ENCODE results near the gene IL4I1. TPM values are rescaled to one million over a fixed set of nuclear protein-coding genes. Genes with fewer than 3 reads are reported as not detected.

The IL4I1 gene
- total and polyA plus RNA-seq, 4 donors, result 3.6 to 21.2 (median 3.8) TPM

GRCh38 chr19:49863254-49863934 lies 33.3 kb downstream of the IL4I1 start:
- Histone ChIP-seq H3K4me3 (no peak overlapping the region), H3K27me3 (ENCODE audit: control insufficient read depth in 3 of 3, insufficient read depth in 3 of 3, low read length in 2 of 3) (no peaks in the 10 kb centered on the region), H3K9me3 (ENCODE audit: control insufficient read depth in 4 of 4, insufficient read depth in 3 of 4, low read length in 3 of 4) (no peaks in the 10 kb centered on the region), H3K4me1 (ENCODE audit: control insufficient read depth in 5 of 5, insufficient read depth in 5 of 5, low read length in 5 of 5) (peaks cover 3 to 32% (median 9%) of the 10 kb centered on the region in 5 donors), H3K9ac (ENCODE audit: insufficient read depth in 1 of 2, low read length in 2 of 2) (no peak overlapping the region), H3K27ac (ENCODE audit: low read depth in 1 of 2, low read length in 1 of 2) (no peak overlapping the region), H3K36me3 (ENCODE audit: control insufficient read depth in 4 of 4, insufficient read depth in 4 of 4, low read length in 4 of 4) (peaks cover 0 to 57% (median 22%) of the 10 kb centered on the region in 4 donors)
- DNase-seq (no peak), ATAC-seq (ENCODE audit: insufficient read depth, low FRiP score) (no peak)
- TF ChIP-seq CTCF (IDR thresholded peaks at IDR 0.05; ENCODE audit: control extremely low read depth, extremely low read depth), result no peak
- 93 to 94% methylated on average over 23 to 24 of the region's 24 CpGs for WGBS, 2 donors

- peaks cover 0 to 64% (median 27%) of the 10 kb centered on the region in 4 donors for H3K36me3 ChIP-seq (ENCODE audit: control insufficient read depth in 4 of 4, insufficient read depth in 4 of 4, low read length in 4 of 4)
- peaks cover 3 to 29% (median 9%) of the 10 kb centered on the region in 5 donors for H3K4me1 ChIP-seq (ENCODE audit: control insufficient read depth in 5 of 5, insufficient read depth in 5 of 5, low read length in 5 of 5)
- ATAC-seq (ENCODE audit: insufficient read depth, low FRiP score), result no peak
- TF ChIP-seq CTCF (IDR thresholded peaks at IDR 0.05; ENCODE audit: control extremely low read depth, extremely low read depth), result no peak
- WGBS, 2 donors, result 82 to 84% methylated on average over 43 to 49 of the region's 49 CpGs
- no peak overlapping the region for H3K4me3 ChIP-seq
- H3K9ac ChIP-seq (ENCODE audit: insufficient read depth in 1 of 2, low read length in 2 of 2), result no peak overlapping the region
- H3K27ac ChIP-seq (ENCODE audit: low read depth in 1 of 2, low read length in 1 of 2), result no peak overlapping the region
- no peak for DNase-seq
- no peaks in the 10 kb centered on the region for H3K9me3 ChIP-seq (ENCODE audit: control insufficient read depth in 4 of 4, insufficient read depth in 3 of 4, low read length in 3 of 4)
- H3K27me3 ChIP-seq (ENCODE audit: control insufficient read depth in 3 of 3, insufficient read depth in 3 of 3, low read length in 2 of 3), result no peaks in the 10 kb centered on the region
Measured at GRCh38 chr19:49862391-49863253, 34.1 kb downstream of the IL4I1 start.

GRCh38 chr19:49861541-49862378 lies 34.9 kb downstream of the IL4I1 start:
- Histone ChIP-seq H3K27me3 (ENCODE audit: control insufficient read depth in 3 of 3, insufficient read depth in 3 of 3, low read length in 2 of 3) (no peaks in the 10 kb centered on the region), H3K9ac (ENCODE audit: insufficient read depth in 1 of 2, low read length in 2 of 2) (no peak overlapping the region), H3K4me1 (ENCODE audit: control insufficient read depth in 5 of 5, insufficient read depth in 5 of 5, low read length in 5 of 5) (peaks cover 3 to 27% (median 9%) of the 10 kb centered on the region in 5 donors), H3K27ac (ENCODE audit: low read depth in 1 of 2, low read length in 1 of 2) (no peak overlapping the region), H3K36me3 (ENCODE audit: control insufficient read depth in 4 of 4, insufficient read depth in 4 of 4, low read length in 4 of 4) (peaks cover 0 to 71% (median 34%) of the 10 kb centered on the region in 4 donors), H3K9me3 (ENCODE audit: control insufficient read depth in 4 of 4, insufficient read depth in 3 of 4, low read length in 3 of 4) (no peaks in the 10 kb centered on the region), H3K4me3 (no peak overlapping the region)
- no peak for ATAC-seq (ENCODE audit: insufficient read depth, low FRiP score)
- TF ChIP-seq CTCF (IDR thresholded peaks at IDR 0.05; ENCODE audit: control extremely low read depth, extremely low read depth), result no peak
- 84 to 85% methylated on average over 60 of the region's 60 CpGs for WGBS, 2 donors
- peak in 1 of 3 donors; percentile 43 for DNase-seq
